MM.1S (cell line): ENCODE data around the gene SHD.

Experiments used
- CTCF ChIP-seq: fragments of 300-600 bp; sonication (generic); IDR thresholded peaks from 2 replicates; pipeline ENCODE4 v1.5.1; 2016; ENCODE audit warnings: antibody characterized with exemption, low read length, mixed read lengths
- EZH2 ChIP-seq: fragments of 300-600 bp; sonication (generic); optimal IDR thresholded peaks from 2 replicates; pipeline ENCODE3; 2017; ENCODE audit warnings: low read depth, mild to moderate bottlenecking, antibody characterized with exemption, low read length, mixed read lengths
- EZH2phosphoT487 ChIP-seq: fragments of 300-600 bp; sonication (generic); IDR thresholded peaks from 2 replicates; pipeline ENCODE4 v1.6.1; 2018; ENCODE audit warnings: antibody characterized with exemption, low read length

- TF ChIP-seq EZH2 (no peak), CTCF (no peak), EZH2phosphoT487 (no peak)
Measured at GRCh38 chr19:4284974-4285373, 5.9 kb downstream of the SHD start.
